MCF 10A (cell line): Measurements from ENCODE around the gene RSPH3. TPM values are rescaled to one million over a fixed set of nuclear protein-coding genes. Genes with fewer than 3 reads are reported as not detected.

Experiments
- BruUV-seq: library from RNA; stranded (reverse); fragments of 400-500 nt; replicated peaks from 2 replicates; lab custom pipeline; 2021; lab: Mats Ljungman, UMichigan
- CTCF ChIA-PET: fragments of 300-600 bp; sonication (Branson Sonifier 250); formaldehyde crosslinking; extraction: SDS; loops from one replicate; lab custom pipeline; 2021; ENCODE audit warnings: antibody characterized with exemption, inconsistent platforms; lab: Yijun Ruan, JAX
- POLR2A ChIA-PET: fragments of 300-600, 350-650 bp; sonication (Branson Sonifier 250); formaldehyde crosslinking; extraction: SDS; loops from one replicate; lab custom pipeline; 2020; ENCODE audit warnings: antibody characterized with exemption, inconsistent platforms; lab: Yijun Ruan, JAX
- DNase-seq: peaks from one replicate; pipeline ENCODE4 v3.0.0-alpha.2; 2018; ENCODE audit not compliant: unreplicated experiment
- H3K27ac Mint-ChIP-seq: one replicate; pipeline ENCODE4 v1.8.0; 2022; ENCODE audit warnings: mild to moderate bottlenecking, low read depth, mixed read lengths; ENCODE audit not compliant: unreplicated experiment
- H3K27me3 Mint-ChIP-seq: one replicate; pipeline ENCODE4 v1.8.0; 2022; ENCODE audit warnings: mixed read lengths; ENCODE audit not compliant: insufficient read depth, unreplicated experiment
- H3K36me3 Mint-ChIP-seq: one replicate; pipeline ENCODE4 v1.8.0; 2022; ENCODE audit warnings: mild to moderate bottlenecking, moderate library complexity, mixed read lengths; ENCODE audit not compliant: insufficient read depth, unreplicated experiment
- H3K4me1 Mint-ChIP-seq: one replicate; pipeline ENCODE4 v1.8.0; 2022; ENCODE audit warnings: mixed read lengths; ENCODE audit not compliant: insufficient read depth, unreplicated experiment
- H3K4me3 Mint-ChIP-seq: one replicate; pipeline ENCODE4 v1.8.0; 2022; ENCODE audit warnings: mild to moderate bottlenecking, moderate library complexity, mixed read lengths; ENCODE audit not compliant: unreplicated experiment
- H3K9me3 Mint-ChIP-seq: one replicate; pipeline ENCODE4 v1.8.0; 2022; ENCODE audit warnings: mixed read lengths; ENCODE audit not compliant: unreplicated experiment
- intact Hi-C: fragments of 100-400 bp; cut with micrococcal nuclease; formaldehyde crosslinking; loops from 2 replicates; pipeline ENCODE4 v1.14.1; 2022
- total RNA-seq: library from RNA; stranded (reverse); gene quantifications from 2 replicates; pipeline ENCODE4 v1.2.3, GENCODE V29; 2022
- TF ChIP-seq, protein P1 (sequence below): fragments of 200-600 bp; IDR thresholded peaks from one replicate; pipeline ENCODE4 v1.8.0; 2022; ENCODE audit warnings: antibody characterized with exemption, mild to moderate bottlenecking; ENCODE audit not compliant: unreplicated experiment

Gene RSPH3
- total RNA-seq, 1 experiment from 2014 or later: 13.1 TPM

DNA sequence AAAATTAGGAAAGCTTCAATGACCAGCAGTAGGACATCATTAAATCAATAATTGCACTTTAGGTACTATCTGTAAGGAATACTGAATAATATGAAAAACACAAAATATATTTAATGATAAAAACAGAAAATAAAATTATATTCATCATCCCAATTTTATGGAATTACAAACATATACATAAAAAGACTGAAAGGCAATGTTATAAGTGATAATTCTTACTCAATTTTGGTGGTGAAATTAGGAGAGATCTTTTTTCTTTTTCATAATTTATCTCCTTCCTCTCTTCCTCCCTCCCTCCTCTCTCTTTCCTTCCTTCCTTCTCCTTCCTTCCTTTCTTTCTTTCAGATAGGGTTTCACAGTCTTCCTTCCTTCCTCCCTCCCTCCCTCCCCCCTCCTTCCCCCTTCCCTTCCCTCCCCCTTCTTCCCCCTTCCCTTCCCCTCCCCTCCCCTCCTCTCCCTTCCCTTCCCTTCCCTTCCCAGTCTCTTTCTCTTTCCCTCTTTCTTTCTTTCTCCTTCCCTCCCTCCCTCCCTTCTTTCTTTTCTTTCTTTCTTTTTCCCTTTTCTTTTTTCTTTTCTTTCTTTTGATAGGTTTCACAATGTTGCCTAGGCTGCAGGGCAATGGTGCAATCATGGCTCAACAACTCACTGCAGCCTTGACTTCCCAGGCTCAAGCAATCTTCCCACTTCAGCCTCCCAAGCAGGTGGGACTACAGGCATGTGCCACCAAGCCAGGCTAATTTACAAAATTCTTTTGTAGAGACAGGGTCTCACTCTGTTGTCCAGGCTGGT lies 36.8 kb downstream of the RSPH3 start:
- no peak overlapping the region for H3K27ac Mint-ChIP-seq
- ChIA-PET POLR2A (interaction anchor here (1.4 kb wide), 1 partner anchor 10 kb away, joined by 5 read pairs; no protein-coding TSS in a partner anchor), CTCF (no interaction called here)
- TF ChIP-seq, protein P1, sequence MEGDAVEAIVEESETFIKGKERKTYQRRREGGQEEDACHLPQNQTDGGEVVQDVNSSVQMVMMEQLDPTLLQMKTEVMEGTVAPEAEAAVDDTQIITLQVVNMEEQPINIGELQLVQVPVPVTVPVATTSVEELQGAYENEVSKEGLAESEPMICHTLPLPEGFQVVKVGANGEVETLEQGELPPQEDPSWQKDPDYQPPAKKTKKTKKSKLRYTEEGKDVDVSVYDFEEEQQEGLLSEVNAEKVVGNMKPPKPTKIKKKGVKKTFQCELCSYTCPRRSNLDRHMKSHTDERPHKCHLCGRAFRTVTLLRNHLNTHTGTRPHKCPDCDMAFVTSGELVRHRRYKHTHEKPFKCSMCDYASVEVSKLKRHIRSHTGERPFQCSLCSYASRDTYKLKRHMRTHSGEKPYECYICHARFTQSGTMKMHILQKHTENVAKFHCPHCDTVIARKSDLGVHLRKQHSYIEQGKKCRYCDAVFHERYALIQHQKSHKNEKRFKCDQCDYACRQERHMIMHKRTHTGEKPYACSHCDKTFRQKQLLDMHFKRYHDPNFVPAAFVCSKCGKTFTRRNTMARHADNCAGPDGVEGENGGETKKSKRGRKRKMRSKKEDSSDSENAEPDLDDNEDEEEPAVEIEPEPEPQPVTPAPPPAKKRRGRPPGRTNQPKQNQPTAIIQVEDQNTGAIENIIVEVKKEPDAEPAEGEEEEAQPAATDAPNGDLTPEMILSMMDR: no peak
- no TSS peak for BruUV-seq
- no peak for DNase-seq
- peaks cover 6% of the 10 kb centered on the region for H3K36me3 Mint-ChIP-seq
- H3K4me1 Mint-ChIP-seq: no peaks in the 10 kb centered on the region
- intact Hi-C loops: no loop called here
- H3K27me3 Mint-ChIP-seq: no peaks in the 10 kb centered on the region
- H3K4me3 Mint-ChIP-seq: no peak overlapping the region
- H3K9me3 Mint-ChIP-seq: peaks cover 14% of the 10 kb centered on the region

DNA sequence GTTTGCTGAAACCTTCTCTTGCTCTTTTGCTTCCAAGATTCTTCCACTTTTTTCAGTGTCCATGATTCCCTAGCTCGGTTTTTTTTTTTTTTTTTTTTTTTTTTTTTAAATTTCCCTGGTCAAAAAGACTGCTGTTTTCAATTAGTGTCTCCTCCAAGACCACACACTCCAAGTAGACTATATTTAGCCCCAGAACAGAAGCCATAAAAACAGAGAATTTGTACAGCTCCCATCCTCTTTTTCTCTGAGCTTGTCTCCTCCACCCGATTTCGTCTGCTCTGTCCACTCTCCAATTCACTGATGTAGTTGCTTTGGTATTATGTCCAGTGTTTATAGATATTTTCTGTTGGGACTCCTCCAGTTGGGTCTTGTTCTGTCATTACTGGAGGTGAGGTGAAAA lies 37.6 kb downstream of the RSPH3 start:
- no peaks in the 10 kb centered on the region for H3K4me1 Mint-ChIP-seq
- no peak overlapping the region for H3K27ac Mint-ChIP-seq
- CTCF ChIA-PET: interaction anchor here (0.6 kb wide), 1 partner anchor 70 kb away, joined by 3 read pairs; no protein-coding TSS in a partner anchor
- peaks cover 9% of the 10 kb centered on the region for H3K9me3 Mint-ChIP-seq
- TF ChIP-seq, protein P1: no peak
- DNase-seq: no peak
- BruUV-seq: no TSS peak
- POLR2A ChIA-PET: interaction anchor here (1.4 kb wide), 1 partner anchor 11 kb away, joined by 5 read pairs; no protein-coding TSS in a partner anchor
- intact Hi-C loops: no loop called here
- no peak overlapping the region for H3K4me3 Mint-ChIP-seq
- peaks cover 6% of the 10 kb centered on the region for H3K36me3 Mint-ChIP-seq
- no peaks in the 10 kb centered on the region for H3K27me3 Mint-ChIP-seq

DNA sequence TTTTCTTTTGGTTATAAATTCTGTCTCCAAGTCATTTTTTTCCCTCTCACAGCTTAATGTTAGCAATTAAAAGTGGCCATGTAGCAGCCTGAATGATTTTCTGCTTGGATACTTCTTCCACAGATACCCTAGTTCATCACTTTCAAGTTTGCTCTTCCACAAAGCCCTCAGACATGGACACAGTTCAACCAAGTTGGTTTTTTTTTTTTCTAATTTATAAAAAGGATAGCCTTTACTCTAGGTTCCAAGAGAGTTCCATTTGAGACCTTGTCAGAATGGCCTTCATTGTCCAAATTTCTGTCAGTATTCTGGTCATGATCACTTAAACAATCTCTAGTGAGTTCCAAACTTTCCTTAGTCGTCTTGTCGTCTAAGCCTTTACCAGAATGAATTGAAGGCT lies 40.0 kb downstream of the RSPH3 start:
- POLR2A ChIA-PET: interaction anchor here (0.6 kb wide), 1 partner anchor 397 kb away, joined by 3 read pairs; no protein-coding TSS in a partner anchor
- H3K27ac Mint-ChIP-seq: no peak overlapping the region

DNA sequence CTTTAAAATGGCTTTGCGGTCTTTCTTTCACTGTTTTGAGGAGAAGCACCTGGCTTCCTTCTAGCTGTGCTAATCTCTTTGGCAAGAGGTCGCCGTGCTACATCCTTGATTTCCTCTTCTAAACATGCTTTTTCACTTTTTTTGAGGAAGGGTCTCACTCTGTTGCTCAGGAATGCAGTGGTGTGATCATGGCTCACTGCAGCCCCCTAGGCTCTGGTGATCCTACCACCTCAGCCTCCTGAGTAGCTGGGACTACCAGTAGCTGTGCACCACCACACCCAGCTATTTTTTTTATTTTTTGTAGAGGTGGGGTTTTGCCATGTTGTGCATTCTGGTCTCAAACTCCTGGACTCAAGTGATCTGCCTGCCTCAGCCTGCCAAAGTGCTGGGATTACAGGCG lies 40.5 kb downstream of the RSPH3 start:
- TF ChIP-seq, protein P1: no peak
- Mint-ChIP-seq H3K9me3 (no peaks in the 10 kb centered on the region), H3K36me3 (no peaks in the 10 kb centered on the region), H3K27me3 (no peaks in the 10 kb centered on the region), H3K27ac (no peak overlapping the region), H3K4me3 (no peak overlapping the region), H3K4me1 (peaks cover 10% of the 10 kb centered on the region)
- CTCF ChIA-PET: interaction anchor here (0.7 to 1.4 kb wide), 6 partner anchors 13 to 293 kb away, joined by 3 to 6 read pairs (median 4); no protein-coding TSS in a partner anchor
- DNase-seq: no peak
- intact Hi-C loops: no loop called here
- no TSS peak for BruUV-seq
- POLR2A ChIA-PET: interaction anchor here (0.6 to 1.2 kb wide), 2 partner anchors 178 to 397 kb away, joined by 3 to 4 read pairs; no protein-coding TSS in a partner anchor

More for the DNA sequence above, 40.0 kb downstream of the RSPH3 start:
- BruUV-seq: no TSS peak
- CTCF ChIA-PET: interaction anchor here (0.7 to 1.9 kb wide), 5 partner anchors 11 to 293 kb away, joined by 3 to 9 read pairs (median 5); no protein-coding TSS in a partner anchor
- no peak for DNase-seq
- no peaks in the 10 kb centered on the region for H3K9me3 Mint-ChIP-seq
- intact Hi-C loops: no loop called here
- no peaks in the 10 kb centered on the region for H3K27me3 Mint-ChIP-seq
- H3K4me1 Mint-ChIP-seq: peaks cover 6% of the 10 kb centered on the region
- TF ChIP-seq, protein P1: no peak
- no peaks in the 10 kb centered on the region for H3K36me3 Mint-ChIP-seq
- no peak overlapping the region for H3K4me3 Mint-ChIP-seq
